GM10248 (cell line): ENCODE results near the gene CAMK2D.
"Not testable (repeated sequence)": the region's sequence is repeated elsewhere in the genome, so short reads cannot be mapped to it uniquely, and the experiment has no call there.

Experiments used
- CTCF ChIA-PET: fragments of 300-600 bp; sonication (Branson Sonifier 250); formaldehyde crosslinking; extraction: SDS; loops from one replicate; lab custom pipeline; 2021; ENCODE audit warnings: antibody characterized with exemption; lab: Yijun Ruan, JAX
- POLR2A ChIA-PET: fragments of 350-650 bp; sonication (Branson Sonifier 250); formaldehyde crosslinking; extraction: SDS; loops from one replicate; lab custom pipeline; 2020; ENCODE audit warnings: antibody characterized with exemption; lab: Yijun Ruan, JAX
- DNase-seq: peaks from one replicate; pipeline ENCODE4 v3.0.0; 2012; ENCODE audit errors: extremely low spot score
- CTCF ChIP-seq: IDR thresholded peaks from 2 replicates; pipeline ENCODE4 v1.5.1; 2012; ENCODE audit warnings: mild to moderate bottlenecking, low read depth; ENCODE audit errors: extremely low read depth, missing control alignments, control extremely low read depth

CAMK2D gene

GRCh38 chr4:113689394-113689793 lies 72.1 kb downstream of the CAMK2D start:
- DNase-seq = no peak
- ChIA-PET CTCF (interaction anchor here (2.5 kb wide), 1 partner anchor 11 kb away, joined by 7 read pairs; no protein-coding TSS in a partner anchor), POLR2A (no interaction called here)
- no peak for TF ChIP-seq CTCF

- no peak for TF ChIP-seq CTCF
- no peak for DNase-seq
- POLR2A ChIA-PET = no interaction called here
- CTCF ChIA-PET = interaction anchor here (1.2 to 2.5 kb wide), 2 partner anchors 8 to 9 kb away, joined by 5 to 7 read pairs; no protein-coding TSS in a partner anchor
Observed at GRCh38 chr4:113687067-113687718, 74.3 kb downstream of the CAMK2D start.

- CTCF ChIA-PET = interaction anchor here (0.8 to 1.3 kb wide), 2 partner anchors 11 to 134 kb away, joined by 3 to 5 read pairs; no protein-coding TSS in a partner anchor
- POLR2A ChIA-PET, DNase-seq: not testable (repeated sequence)
Observed at GRCh38 chr4:113685157-113685556, 76.4 kb downstream of the CAMK2D start.

GRCh38 chr4:113684534-113685091 lies 76.9 kb downstream of the CAMK2D start:
- ChIA-PET POLR2A (no interaction called here), CTCF (interaction anchor here (0.8 to 1.3 kb wide), 3 partner anchors 11 to 134 kb away, joined by 3 to 5 read pairs (median 3); no protein-coding TSS in a partner anchor)
- no peak for DNase-seq
- no peak for TF ChIP-seq CTCF

GRCh38 chr4:113682730-113683537 lies 78.6 kb downstream of the CAMK2D start:
- POLR2A ChIA-PET = no interaction called here
- peak; percentile 67 for DNase-seq
- no peak for TF ChIP-seq CTCF
- CTCF ChIA-PET = no interaction called here

GRCh38 chr4:113678641-113679040 lies 82.9 kb downstream of the CAMK2D start:
- CTCF ChIA-PET = interaction anchor here (0.8 to 2.2 kb wide), 6 partner anchors 10 to 96 kb away, joined by 3 to 7 read pairs (median 4); no protein-coding TSS in a partner anchor
- TF ChIP-seq CTCF = no peak
- DNase-seq = no peak
- POLR2A ChIA-PET = no interaction called here
